Astrocyte of the hippocampus (primary cell): ENCODE results near the gene HMGXB3.
"Not testable (repeated sequence)": the region's sequence is repeated elsewhere in the genome, so short reads cannot be mapped to it uniquely, and the experiment has no call there.

Experiments used
- DNase-seq: peaks from one replicate; pipeline ENCODE4 v3.0.0; 2011; ENCODE audit warnings: low read depth, low spot score

Gene HMGXB3

DNA sequence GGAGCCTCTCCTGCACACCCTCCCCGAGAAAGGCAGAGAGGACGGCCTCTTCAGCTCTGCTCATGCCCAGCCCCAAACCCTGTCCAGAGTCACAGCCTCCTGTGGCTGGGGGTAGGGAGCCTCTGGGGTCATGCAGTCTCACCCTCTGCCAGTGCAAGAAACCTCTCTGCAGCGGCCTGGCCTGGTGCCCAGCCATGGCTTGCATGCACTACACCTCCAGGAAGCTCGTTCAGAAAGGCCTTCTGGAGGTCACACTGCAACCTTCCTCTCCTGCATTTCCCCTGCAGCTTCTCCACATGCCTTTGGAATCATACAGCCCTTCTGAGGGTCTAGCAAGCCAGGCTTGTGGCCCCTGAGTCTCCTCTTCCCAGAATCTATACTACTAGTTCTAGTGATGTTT is 67.9 kb downstream of the HMGXB3 start:
- DNase-seq = peak; percentile 31

DNA sequence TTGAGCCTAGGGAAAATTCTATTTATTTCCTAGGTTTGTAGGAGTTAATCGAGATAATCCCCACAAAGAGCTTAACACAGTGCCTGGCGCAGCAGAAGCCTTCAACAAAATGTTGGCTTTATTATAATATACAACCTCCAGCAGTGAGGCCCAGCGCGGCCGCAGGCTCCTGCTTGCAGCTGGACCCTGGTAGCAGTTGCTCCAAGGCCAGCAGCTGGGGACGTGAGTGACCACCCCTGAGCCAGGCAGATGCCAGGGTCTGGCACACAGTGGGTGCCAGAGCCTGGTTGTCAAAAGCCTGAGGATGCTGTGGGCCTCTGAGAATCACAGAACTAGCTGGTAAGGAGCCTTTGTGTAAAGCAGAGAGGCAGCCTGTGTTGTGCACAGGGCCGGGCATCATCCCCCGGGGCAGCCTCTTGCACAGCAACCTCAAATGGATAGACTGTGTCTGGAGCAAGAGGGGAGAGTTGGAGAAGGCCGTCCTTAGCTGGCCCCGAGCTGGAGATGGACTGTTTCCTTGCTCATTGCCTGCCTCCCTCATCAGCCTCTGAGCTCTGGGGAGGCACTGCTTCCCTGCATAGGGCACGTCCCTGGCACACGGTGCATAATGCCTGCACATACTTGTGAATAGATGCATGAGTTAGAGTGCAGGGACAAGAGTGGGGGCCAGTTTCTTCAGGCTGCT is 68.6 kb downstream of the HMGXB3 start:
- no peak for DNase-seq

- no peak for DNase-seq
Measured at GRCh38 chr5:150069672-150070627, 69.4 kb downstream of the HMGXB3 start.

DNA sequence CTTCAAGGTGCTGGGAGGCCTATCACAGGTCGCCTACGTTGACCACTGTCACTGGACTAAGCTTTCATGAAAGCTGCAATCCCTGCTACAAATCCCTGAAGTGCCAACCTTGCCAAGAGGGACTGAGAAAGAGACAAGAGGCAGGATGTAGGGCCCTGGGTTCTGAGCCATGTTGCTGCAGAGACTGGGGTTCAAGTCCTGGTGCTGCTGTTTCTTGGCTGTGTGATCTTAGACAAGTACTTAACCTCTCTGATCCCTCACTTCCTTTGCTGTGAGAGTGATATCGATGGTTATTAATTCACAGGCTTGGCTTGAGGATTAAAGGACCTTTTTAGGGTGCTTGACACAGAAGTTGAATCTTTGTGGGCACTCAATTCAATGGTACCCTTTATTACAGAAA is 70.3 kb downstream of the HMGXB3 start:
- no peak for DNase-seq

DNA sequence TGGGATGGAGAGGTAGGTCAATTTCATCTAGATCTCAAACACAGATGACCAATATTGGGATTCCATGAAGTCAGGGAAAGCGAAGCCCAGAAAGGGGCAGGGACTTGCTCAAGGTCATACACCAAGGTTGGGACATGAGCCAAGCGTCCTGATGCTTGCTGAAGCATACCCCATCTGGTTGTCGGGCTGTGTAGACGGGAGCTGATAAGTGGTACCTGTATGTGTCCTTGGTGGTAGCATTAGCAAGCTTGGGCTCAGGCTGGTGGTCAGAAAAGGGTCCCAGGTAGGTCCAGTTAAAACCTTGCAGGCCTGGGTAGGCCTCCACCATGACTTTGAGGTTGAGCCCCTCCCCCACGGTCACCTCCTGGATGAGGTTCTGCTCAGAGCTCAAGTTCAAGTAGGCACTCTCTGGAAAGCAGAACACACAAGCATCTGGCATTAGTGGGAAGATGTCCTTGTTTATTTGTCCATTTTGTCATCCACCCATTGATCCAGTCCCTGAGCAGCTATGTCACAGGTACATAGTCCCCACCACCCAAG is 72.6 kb downstream of the HMGXB3 start:
- peak; percentile 2 for DNase-seq

DNA sequence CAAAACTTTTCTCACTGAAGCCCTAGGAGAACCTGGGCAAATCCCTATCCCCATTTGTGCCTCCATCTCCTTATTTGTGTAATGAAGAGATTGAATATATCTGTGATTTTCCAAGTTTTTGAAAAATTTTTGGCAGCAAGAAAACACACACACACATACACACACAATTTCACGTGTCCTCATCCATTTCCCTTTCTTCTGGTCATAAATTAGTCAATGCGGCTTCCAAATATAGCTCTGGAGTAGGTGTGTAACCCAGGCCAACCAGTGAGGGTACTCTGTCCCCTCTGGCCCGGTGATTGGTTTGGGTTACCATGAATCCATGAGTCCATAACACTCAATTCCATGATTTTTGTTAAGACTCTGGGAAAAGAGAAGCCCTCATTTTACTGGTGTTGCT is 73.1 kb downstream of the HMGXB3 start:
- no peak for DNase-seq

DNA sequence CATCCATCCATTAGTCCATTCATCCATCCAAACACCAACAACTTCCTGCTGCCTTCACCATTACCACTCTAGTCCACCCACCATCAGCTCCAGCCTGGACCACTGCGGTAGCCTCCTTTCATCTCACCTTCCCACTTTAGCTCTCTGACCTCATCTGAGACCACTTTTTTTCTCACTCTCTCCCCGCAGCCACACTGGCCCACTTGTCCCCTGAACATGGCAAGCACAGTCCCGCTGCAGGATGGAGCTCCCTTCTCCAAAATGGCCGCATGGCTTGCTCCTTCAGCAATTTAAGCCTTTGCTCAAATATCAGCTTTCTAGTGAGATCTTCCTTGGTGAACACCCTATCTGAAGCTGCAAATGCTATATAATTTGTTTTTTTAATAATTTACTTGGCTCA is 74.7 kb downstream of the HMGXB3 start:
- no peak for DNase-seq

- no peak for DNase-seq
Measured at GRCh38 chr5:150075806-150076205, 75.3 kb downstream of the HMGXB3 start.

- DNase-seq = no peak
Measured at GRCh38 chr5:150077060-150077459, 76.5 kb downstream of the HMGXB3 start.

GRCh38 chr5:150077996-150078801 is 77.7 kb downstream of the HMGXB3 start:
- DNase-seq = no peak

DNA sequence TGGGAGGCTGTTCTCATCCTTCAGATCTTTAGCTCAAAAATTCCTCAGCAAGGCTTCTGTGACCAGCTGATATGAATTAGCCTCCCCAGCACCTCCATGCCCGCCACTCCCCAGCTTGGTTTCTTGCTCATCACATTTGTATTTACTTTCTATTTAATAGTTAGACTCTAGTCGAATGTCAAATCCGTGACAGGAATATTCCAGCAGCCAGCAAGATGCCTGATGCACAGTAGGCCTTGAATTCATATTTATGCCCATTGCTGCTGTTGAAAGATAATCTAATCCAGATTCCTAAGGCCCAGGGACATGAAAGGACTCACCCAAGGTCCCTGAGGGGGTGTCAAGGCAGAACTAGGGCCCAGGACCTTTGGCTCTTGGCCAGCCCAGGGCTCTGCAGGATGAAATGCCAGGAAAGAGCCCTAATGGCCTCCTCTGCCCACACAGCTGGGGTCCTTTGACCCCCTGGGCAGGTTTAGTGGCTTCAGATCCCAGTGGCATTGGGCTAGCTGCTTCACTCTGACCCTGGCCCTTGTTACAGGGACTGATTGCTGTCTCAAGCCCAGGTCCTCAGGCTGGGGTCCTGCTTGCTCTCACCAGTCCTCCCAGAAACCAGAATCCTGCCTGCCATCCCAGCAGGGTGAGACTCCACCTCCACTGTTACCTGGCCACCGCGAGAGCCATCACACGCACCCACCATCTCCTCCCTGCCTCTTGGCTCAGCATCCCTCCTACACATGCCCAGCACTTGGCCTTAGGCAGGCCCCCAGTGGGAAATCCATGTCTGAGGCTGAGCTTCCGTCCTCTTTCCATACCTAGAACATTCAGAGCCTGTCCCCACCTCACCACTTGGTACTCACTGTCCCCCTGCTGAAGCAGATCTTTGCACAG is 78.5 kb downstream of the HMGXB3 start:
- no peak for DNase-seq

GRCh38 chr5:150079909-150080461 is 79.4 kb downstream of the HMGXB3 start:
- no peak for DNase-seq

DNA sequence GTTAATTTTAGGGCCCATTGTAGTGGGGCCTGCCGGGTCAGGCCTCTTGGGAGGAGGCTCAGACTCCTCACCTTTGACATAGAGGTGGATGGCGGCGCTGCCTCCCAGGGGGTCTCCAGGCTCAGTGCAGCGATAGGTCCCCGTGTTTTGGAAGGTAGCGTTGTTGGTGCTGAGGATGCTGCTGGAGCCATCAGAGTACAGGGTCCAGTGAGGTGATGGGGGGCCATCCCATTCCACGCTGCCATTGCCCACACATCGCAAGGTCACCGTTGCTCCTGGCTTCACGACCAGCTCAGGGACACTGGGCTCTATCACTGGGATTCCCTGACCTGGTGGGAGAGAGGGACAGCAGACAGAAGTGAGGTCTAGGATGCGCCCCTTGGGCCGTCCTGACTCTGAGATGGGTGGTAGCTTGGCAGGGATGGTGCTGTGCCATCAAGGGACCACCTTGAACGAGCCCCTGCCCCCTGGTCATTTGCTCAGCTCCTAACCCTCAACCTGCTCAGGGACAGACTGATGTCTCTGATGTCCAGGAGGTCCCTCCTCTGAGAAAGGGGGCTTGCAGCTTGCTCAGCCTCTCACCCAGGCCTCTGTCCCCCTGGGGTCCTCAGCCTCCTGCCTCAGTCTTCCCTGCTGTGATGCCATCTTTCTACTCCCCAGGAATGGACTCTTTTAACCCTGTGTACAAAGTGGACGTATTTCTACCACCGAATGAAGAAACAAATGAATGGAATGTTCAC is 80.3 kb downstream of the HMGXB3 start:
- DNase-seq = no peak

GRCh38 chr5:150081541-150082283 is 81.2 kb downstream of the HMGXB3 start:
- no peak for DNase-seq

- no peak for DNase-seq
Measured at GRCh38 chr5:150082374-150082773, 81.8 kb downstream of the HMGXB3 start.

GRCh38 chr5:150082889-150083288 is 82.3 kb downstream of the HMGXB3 start:
- DNase-seq = no peak

GRCh38 chr5:150084754-150085153 is 84.2 kb downstream of the HMGXB3 start:
- DNase-seq = not testable (repeated sequence)

DNA sequence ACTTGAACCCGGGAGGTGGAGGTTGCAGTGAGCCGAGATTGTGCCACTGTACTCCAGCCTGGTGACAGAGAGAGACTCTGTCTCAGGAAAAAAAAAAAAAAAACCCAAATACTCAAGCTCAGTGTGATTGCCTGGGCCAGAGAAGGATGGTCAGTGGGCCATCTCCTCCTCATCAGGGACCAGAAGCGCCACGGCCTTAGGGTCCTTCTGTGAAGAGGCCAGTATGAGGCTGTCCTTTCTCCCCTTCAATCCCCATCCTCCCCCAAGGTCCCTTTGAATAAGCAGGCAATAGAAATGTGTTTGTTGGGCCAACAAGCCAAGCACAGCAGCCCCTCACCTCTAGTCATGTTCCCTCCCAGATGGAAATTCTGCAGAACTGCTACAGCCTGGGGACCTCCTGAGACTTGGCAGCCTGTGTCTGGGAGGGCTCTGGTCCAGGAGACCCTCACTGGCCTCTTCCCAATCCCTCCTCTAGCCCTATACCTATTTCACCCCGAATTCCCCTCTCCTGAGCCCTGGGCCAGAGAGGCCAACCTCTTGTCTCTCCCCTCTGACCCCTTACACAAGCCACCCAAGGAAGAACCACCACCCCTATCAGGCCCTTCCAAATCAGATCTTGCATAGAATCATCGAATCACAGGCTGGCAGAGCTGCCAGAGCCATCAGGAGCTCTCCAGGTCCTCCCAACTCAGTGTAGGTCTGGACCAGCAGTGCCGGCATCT is 84.8 kb downstream of the HMGXB3 start:
- DNase-seq = no peak
